Measurements from ENCODE around the gene OR52L1.

The OR52L1 gene

GRCh38 chr11:5986885-5987284 lies at the start of gene OR52L1:
Gene OR52L1, minus strand, starts transcription at chr11:5986985. Its CDS starts 55 bp downstream, at chr11:5986930.
- Histone ChIP-seq H3K4me3 (ENCODE audit: low read length) (no peak within 1 kb of the TSS), H3K36me3 (ENCODE audit: control insufficient read depth, low read depth, low read length) (no peaks in the 10 kb centered on the region), H3K27me3 (ENCODE audit: control insufficient read depth, insufficient read depth, low read length) (no peaks in the 10 kb centered on the region), H3K9ac (ENCODE audit: low read length) (no peak within 1 kb of the TSS), H3K27ac (ENCODE audit: low read length) (no peak within 1 kb of the TSS), H3K4me1 (ENCODE audit: control insufficient read depth, low read depth, low read length) (no peaks in the 10 kb centered on the region), H3K9me3 (ENCODE audit: control insufficient read depth, low read depth, low read length) (no peaks in the 10 kb centered on the region)

GRCh38 chr11:6030708-6031405 lies 44.1 kb upstream of the OR52L1 start, which contains the start of gene OR56A1:
Gene OR56A1, minus strand, starts transcription at chr11:6030758. Its CDS starts 3,066 bp downstream, at chr11:6027692.
- Histone ChIP-seq H3K4me3 (ENCODE audit: low read length) (no peak within 1 kb of the TSS), H3K36me3 (ENCODE audit: control insufficient read depth, low read depth, low read length) (no peaks in the 10 kb centered on the region), H3K9me3 (ENCODE audit: control insufficient read depth, low read depth, low read length) (no peaks in the 10 kb centered on the region), H3K9ac (ENCODE audit: low read length) (no peak within 1 kb of the TSS), H3K4me1 (ENCODE audit: control insufficient read depth, low read depth, low read length) (no peaks in the 10 kb centered on the region), H3K27ac (ENCODE audit: low read length) (no peak within 1 kb of the TSS), H3K27me3 (ENCODE audit: control insufficient read depth, insufficient read depth, low read length) (no peaks in the 10 kb centered on the region)

- no peak overlapping the region for H3K27ac ChIP-seq (ENCODE audit: low read length)
- H3K9me3 ChIP-seq (ENCODE audit: control insufficient read depth, low read depth, low read length) = no peaks in the 10 kb centered on the region
- H3K9ac ChIP-seq (ENCODE audit: low read length) = no peak overlapping the region
- H3K27me3 ChIP-seq (ENCODE audit: control insufficient read depth, insufficient read depth, low read length) = no peaks in the 10 kb centered on the region
- no peak overlapping the region for H3K4me3 ChIP-seq (ENCODE audit: low read length)
- no peaks in the 10 kb centered on the region for H3K36me3 ChIP-seq (ENCODE audit: control insufficient read depth, low read depth, low read length)
- no peaks in the 10 kb centered on the region for H3K4me1 ChIP-seq (ENCODE audit: control insufficient read depth, low read depth, low read length)
Measured at GRCh38 chr11:6027501-6027900, 40.7 kb upstream of the OR52L1 start.

GRCh38 chr11:6025056-6025455 lies 38.3 kb upstream of the OR52L1 start:
- Histone ChIP-seq H3K4me1 (ENCODE audit: control insufficient read depth, low read depth, low read length) (no peaks in the 10 kb centered on the region), H3K4me3 (ENCODE audit: low read length) (no peak overlapping the region), H3K9me3 (ENCODE audit: control insufficient read depth, low read depth, low read length) (no peaks in the 10 kb centered on the region), H3K9ac (ENCODE audit: low read length) (no peak overlapping the region), H3K27me3 (ENCODE audit: control insufficient read depth, insufficient read depth, low read length) (no peaks in the 10 kb centered on the region), H3K36me3 (ENCODE audit: control insufficient read depth, low read depth, low read length) (no peaks in the 10 kb centered on the region), H3K27ac (ENCODE audit: low read length) (no peak overlapping the region)

GRCh38 chr11:6022956-6023355 lies 36.2 kb upstream of the OR52L1 start:
- Histone ChIP-seq H3K9ac (ENCODE audit: low read length) (no peak overlapping the region), H3K4me3 (ENCODE audit: low read length) (no peak overlapping the region), H3K4me1 (ENCODE audit: control insufficient read depth, low read depth, low read length) (no peaks in the 10 kb centered on the region), H3K27me3 (ENCODE audit: control insufficient read depth, insufficient read depth, low read length) (no peaks in the 10 kb centered on the region), H3K9me3 (ENCODE audit: control insufficient read depth, low read depth, low read length) (no peaks in the 10 kb centered on the region), H3K36me3 (ENCODE audit: control insufficient read depth, low read depth, low read length) (no peaks in the 10 kb centered on the region), H3K27ac (ENCODE audit: low read length) (no peak overlapping the region)

- Histone ChIP-seq H3K9me3 (ENCODE audit: control insufficient read depth, low read depth, low read length) (no peaks in the 10 kb centered on the region), H3K27me3 (ENCODE audit: control insufficient read depth, insufficient read depth, low read length) (no peaks in the 10 kb centered on the region), H3K27ac (ENCODE audit: low read length) (no peak overlapping the region), H3K9ac (ENCODE audit: low read length) (no peak overlapping the region), H3K4me3 (ENCODE audit: low read length) (no peak overlapping the region), H3K36me3 (ENCODE audit: control insufficient read depth, low read depth, low read length) (no peaks in the 10 kb centered on the region), H3K4me1 (ENCODE audit: control insufficient read depth, low read depth, low read length) (no peaks in the 10 kb centered on the region)
Measured at GRCh38 chr11:6013042-6013441, 26.3 kb upstream of the OR52L1 start.

- H3K9me3 ChIP-seq (ENCODE audit: control insufficient read depth, low read depth, low read length) = no peaks in the 10 kb centered on the region
- H3K4me3 ChIP-seq (ENCODE audit: low read length) = no peak overlapping the region
- no peaks in the 10 kb centered on the region for H3K27me3 ChIP-seq (ENCODE audit: control insufficient read depth, insufficient read depth, low read length)
- no peak overlapping the region for H3K9ac ChIP-seq (ENCODE audit: low read length)
- no peak overlapping the region for H3K27ac ChIP-seq (ENCODE audit: low read length)
- no peaks in the 10 kb centered on the region for H3K4me1 ChIP-seq (ENCODE audit: control insufficient read depth, low read depth, low read length)
- H3K36me3 ChIP-seq (ENCODE audit: control insufficient read depth, low read depth, low read length) = no peaks in the 10 kb centered on the region
Measured at GRCh38 chr11:6012035-6012668, 25.4 kb upstream of the OR52L1 start.

GRCh38 chr11:6006846-6007245 lies 20.1 kb upstream of the OR52L1 start, which contains the start of gene OR56A4:
Gene OR56A4, minus strand, starts transcription at chr11:6006946. Its CDS starts 3,954 bp downstream, at chr11:6002992.
- H3K36me3 ChIP-seq (ENCODE audit: control insufficient read depth, low read depth, low read length) = no peaks in the 10 kb centered on the region
- no peak within 1 kb of the TSS for H3K4me3 ChIP-seq (ENCODE audit: low read length)
- no peaks in the 10 kb centered on the region for H3K9me3 ChIP-seq (ENCODE audit: control insufficient read depth, low read depth, low read length)
- H3K9ac ChIP-seq (ENCODE audit: low read length) = no peak within 1 kb of the TSS
- H3K27me3 ChIP-seq (ENCODE audit: control insufficient read depth, insufficient read depth, low read length) = no peaks in the 10 kb centered on the region
- no peak within 1 kb of the TSS for H3K27ac ChIP-seq (ENCODE audit: low read length)
- H3K4me1 ChIP-seq (ENCODE audit: control insufficient read depth, low read depth, low read length) = no peaks in the 10 kb centered on the region

GRCh38 chr11:6006395-6006794 lies 19.6 kb upstream of the OR52L1 start:
- Histone ChIP-seq H3K9ac (ENCODE audit: low read length) (no peak overlapping the region), H3K4me1 (ENCODE audit: control insufficient read depth, low read depth, low read length) (no peaks in the 10 kb centered on the region), H3K27ac (ENCODE audit: low read length) (no peak overlapping the region), H3K36me3 (ENCODE audit: control insufficient read depth, low read depth, low read length) (no peaks in the 10 kb centered on the region), H3K4me3 (ENCODE audit: low read length) (no peak overlapping the region), H3K9me3 (ENCODE audit: control insufficient read depth, low read depth, low read length) (no peaks in the 10 kb centered on the region), H3K27me3 (ENCODE audit: control insufficient read depth, insufficient read depth, low read length) (no peaks in the 10 kb centered on the region)

- H3K27ac ChIP-seq (ENCODE audit: low read length) = no peak overlapping the region
- no peak overlapping the region for H3K9ac ChIP-seq (ENCODE audit: low read length)
- no peaks in the 10 kb centered on the region for H3K36me3 ChIP-seq (ENCODE audit: control insufficient read depth, low read depth, low read length)
- no peak overlapping the region for H3K4me3 ChIP-seq (ENCODE audit: low read length)
- no peaks in the 10 kb centered on the region for H3K9me3 ChIP-seq (ENCODE audit: control insufficient read depth, low read depth, low read length)
- H3K27me3 ChIP-seq (ENCODE audit: control insufficient read depth, insufficient read depth, low read length) = no peaks in the 10 kb centered on the region
- H3K4me1 ChIP-seq (ENCODE audit: control insufficient read depth, low read depth, low read length) = no peaks in the 10 kb centered on the region
Measured at GRCh38 chr11:6002202-6002699, 15.5 kb upstream of the OR52L1 start.

GRCh38 chr11:5994791-5995190 lies 8.0 kb upstream of the OR52L1 start:
- Histone ChIP-seq H3K9me3 (ENCODE audit: control insufficient read depth, low read depth, low read length) (no peaks in the 10 kb centered on the region), H3K9ac (ENCODE audit: low read length) (no peak overlapping the region), H3K27me3 (ENCODE audit: control insufficient read depth, insufficient read depth, low read length) (no peaks in the 10 kb centered on the region), H3K4me1 (ENCODE audit: control insufficient read depth, low read depth, low read length) (no peaks in the 10 kb centered on the region), H3K4me3 (ENCODE audit: low read length) (no peak overlapping the region), H3K27ac (ENCODE audit: low read length) (no peak overlapping the region), H3K36me3 (ENCODE audit: control insufficient read depth, low read depth, low read length) (no peaks in the 10 kb centered on the region)
